ENCODE data around the gene DIP2C.
"Not testable (repeated sequence)": the region's sequence is repeated elsewhere in the genome, so short reads cannot be mapped to it uniquely, and the experiment has no call there.

DIP2C gene

GRCh38 chr10:609262-609658, 80.2 kb downstream of the DIP2C start:
- DNase-seq: no peak

GRCh38 chr10:608331-609261, 80.9 kb downstream of the DIP2C start:
- no peak for DNase-seq

GRCh38 chr10:607545-608185, 81.8 kb downstream of the DIP2C start:
- DNase-seq: no peak

GRCh38 chr10:606762-607544, 82.5 kb downstream of the DIP2C start:
- no peak for DNase-seq

GRCh38 chr10:605632-606325, 83.7 kb downstream of the DIP2C start:
- no peak for DNase-seq

- no peak for DNase-seq
Measured at GRCh38 chr10:604716-605631, 84.5 kb downstream of the DIP2C start.

- no peak for DNase-seq
Measured at GRCh38 chr10:603745-604144, 85.7 kb downstream of the DIP2C start.

GRCh38 chr10:602391-603005, 87.0 kb downstream of the DIP2C start:
- DNase-seq: no peak

GRCh38 chr10:601660-601963, 87.9 kb downstream of the DIP2C start:
- no peak for DNase-seq

- no peak for DNase-seq
Measured at GRCh38 chr10:600876-601659, 88.4 kb downstream of the DIP2C start.

- no peak for DNase-seq
Measured at GRCh38 chr10:600234-600633, 89.2 kb downstream of the DIP2C start.

- DNase-seq: no peak
Measured at GRCh38 chr10:599767-600166, 89.7 kb downstream of the DIP2C start.

- no peak for DNase-seq
Measured at GRCh38 chr10:598415-599170, 90.9 kb downstream of the DIP2C start.

GRCh38 chr10:597976-598375, 91.5 kb downstream of the DIP2C start:
- DNase-seq: no peak

- DNase-seq: no peak
Measured at GRCh38 chr10:596725-597345, 92.6 kb downstream of the DIP2C start.

GRCh38 chr10:596131-596530, 93.3 kb downstream of the DIP2C start:
- not testable (repeated sequence) for DNase-seq

- DNase-seq: no peak
Measured at GRCh38 chr10:595473-595872, 94.0 kb downstream of the DIP2C start.

GRCh38 chr10:594584-595270, 94.7 kb downstream of the DIP2C start:
- no peak for DNase-seq
